ENCODE data around the gene PRSS38. TPM values are rescaled to one million over a fixed set of nuclear protein-coding genes. Genes with fewer than 3 reads are reported as not detected.

The PRSS38 gene
- total and polyA plus RNA-seq, 2 experiments from 2014 or later = not detected

GRCh38 chr1:227789084-227790033 lies 26.1 kb upstream of the PRSS38 start:
- peak; percentile 51 for DNase-seq (ENCODE audit: low spot score)
- H3K27me3 Mint-ChIP-seq (ENCODE audit: insufficient read depth, low read depth, poor library complexity) = peaks cover 36% of the 10 kb centered on the region
- peak; percentile 3 for ATAC-seq

GRCh38 chr1:227790034-227790400 lies 25.5 kb upstream of the PRSS38 start:
- Histone ChIP-seq H3K79me2 (replicated peaks; ENCODE audit: insufficient read depth) (no peaks in the 10 kb centered on the region), H3K36me3 (ENCODE audit: insufficient read depth) (no peaks in the 10 kb centered on the region), H3F3A (replicated peaks; ENCODE audit: low read depth) (peaks cover 4% of the 10 kb centered on the region; the same call in 1 of the 2 replicates), H3K4me2 (no peak overlapping the region), H3K9me2 (ENCODE audit: insufficient read depth) (no peaks in the 10 kb centered on the region), H3K27me3 (ENCODE audit: insufficient read depth) (peaks cover 38% of the 10 kb centered on the region), H2AFZ (no peak overlapping the region), H3K4me1 (ENCODE audit: insufficient read depth) (peaks cover 19% of the 10 kb centered on the region), H3K4me3 (no peak overlapping the region), H4K20me1 (replicated peaks; ENCODE audit: insufficient read depth) (no peaks in the 10 kb centered on the region; the same call in none of the 2 replicates), H3K27ac (ENCODE audit: low read depth) (no peak overlapping the region)
- no peak overlapping the region for H3K27ac Mint-ChIP-seq
- peaks cover 23% of the 10 kb centered on the region for H3K4me1 Mint-ChIP-seq
- DNase-seq (ENCODE audit: low spot score) (no peak), ATAC-seq (no peak)
- H3K4me3 Mint-ChIP-seq = no peak overlapping the region
- TF ChIP-seq ZNF462 (CRISPR knock-in tag; IDR thresholded peaks at IDR 0.05) = no peak
- TF ChIP-seq STAT1 (IDR thresholded peaks at IDR 0.05; ENCODE audit: unreplicated experiment) = no peak
- no peaks in the 10 kb centered on the region; the same call in 2 of the 3 replicates for H3K36me3 Mint-ChIP-seq (ENCODE audit: low read depth)
- H3K27me3 Mint-ChIP-seq (ENCODE audit: insufficient read depth, low read depth, poor library complexity) = peaks cover 36% of the 10 kb centered on the region
- no peaks in the 10 kb centered on the region for H3K9me3 Mint-ChIP-seq

More at GRCh38 chr1:227789084-227790033, 26.1 kb upstream of the PRSS38 start:
- no peak overlapping the region for H3K27ac Mint-ChIP-seq
- peaks cover 15% of the 10 kb centered on the region for H3K4me1 ChIP-seq (ENCODE audit: insufficient read depth)
- H3K4me1 Mint-ChIP-seq = peaks cover 18% of the 10 kb centered on the region
- H3K9me2 ChIP-seq (ENCODE audit: insufficient read depth) = no peaks in the 10 kb centered on the region
- H4K20me1 ChIP-seq (replicated peaks; ENCODE audit: insufficient read depth) = no peaks in the 10 kb centered on the region; the same call in none of the 2 replicates
- H3K36me3 ChIP-seq (ENCODE audit: insufficient read depth) = no peaks in the 10 kb centered on the region
- H2AFZ ChIP-seq = peak overlapping the region; percentile 93
- H3K4me3 Mint-ChIP-seq = peak overlapping the region; percentile 77
- H3K27ac ChIP-seq (ENCODE audit: low read depth) = no peak overlapping the region
- H3F3A ChIP-seq (replicated peaks; ENCODE audit: low read depth) = peaks cover 4% of the 10 kb centered on the region; the same call in 1 of the 2 replicates
- H3K36me3 Mint-ChIP-seq (ENCODE audit: low read depth) = no peaks in the 10 kb centered on the region; the same call in 2 of the 3 replicates
- no peaks in the 10 kb centered on the region for H3K9me3 Mint-ChIP-seq
- no peaks in the 10 kb centered on the region for H3K79me2 ChIP-seq (replicated peaks; ENCODE audit: insufficient read depth)
- H3K27me3 ChIP-seq (ENCODE audit: insufficient read depth) = peaks cover 38% of the 10 kb centered on the region
- TF ChIP-seq, protein P1, sequence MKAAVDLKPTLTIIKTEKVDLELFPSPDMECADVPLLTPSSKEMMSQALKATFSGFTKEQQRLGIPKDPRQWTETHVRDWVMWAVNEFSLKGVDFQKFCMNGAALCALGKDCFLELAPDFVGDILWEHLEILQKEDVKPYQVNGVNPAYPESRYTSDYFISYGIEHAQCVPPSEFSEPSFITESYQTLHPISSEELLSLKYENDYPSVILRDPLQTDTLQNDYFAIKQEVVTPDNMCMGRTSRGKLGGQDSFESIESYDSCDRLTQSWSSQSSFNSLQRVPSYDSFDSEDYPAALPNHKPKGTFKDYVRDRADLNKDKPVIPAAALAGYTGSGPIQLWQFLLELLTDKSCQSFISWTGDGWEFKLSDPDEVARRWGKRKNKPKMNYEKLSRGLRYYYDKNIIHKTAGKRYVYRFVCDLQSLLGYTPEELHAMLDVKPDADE (IDR thresholded peaks at IDR 0.05) = no peak
- TF ChIP-seq ZNF331 (CRISPR knock-in tag; IDR thresholded peaks at IDR 0.05; ENCODE audit: low read depth) (no peak), NANOG (IDR thresholded peaks at IDR 0.05; ENCODE audit: borderline replicate concordance) (no peak), CREB1 (CRISPR knock-in tag; IDR thresholded peaks at IDR 0.05; ENCODE audit: low read depth) (no peak)
- H3K4me2 ChIP-seq = peak overlapping the region; percentile 88
- H3K4me3 ChIP-seq = peak overlapping the region; percentile 74
